Stimulated activated CD8-positive, alpha-beta memory T cell treated with anti-CD3 and anti-CD28 coated beads, Interleukin-4, amount 100 ng/mL, for 4 hours (primary cell): ENCODE measurements around the gene EFCAB8.

Source experiments
- DNase-seq, 2 donors: peaks; one replicate each; pipeline ENCODE4 v3.0.0-alpha.2; 2020; ENCODE audit warnings: low read depth in 2 of 2, low spot score in 1 of 2

Gene EFCAB8

GRCh38 chr20:32858701-32859372 lies at the start of gene EFCAB8:
Gene EFCAB8 (plus strand): TSS chr20:32858923. CDS start chr20:32863793, 4,870 bp downstream.
- DNase-seq: no peak

GRCh38 chr20:32809907-32810306 lies 48.8 kb upstream of the EFCAB8 start:
- DNase-seq: no peak

- no peak for DNase-seq
These were observed 47.8 kb upstream of the EFCAB8 start for GRCh38 chr20:32810941-32811340.

- no peak for DNase-seq
These were observed 46.8 kb upstream of the EFCAB8 start for GRCh38 chr20:32811886-32812285.

GRCh38 chr20:32819992-32820697 lies 38.6 kb upstream of the EFCAB8 start:
- DNase-seq: peak; percentile 53 to 61

GRCh38 chr20:32820698-32821377 lies 37.9 kb upstream of the EFCAB8 start:
- no peak for DNase-seq

- DNase-seq: no peak
These were observed 36.5 kb upstream of the EFCAB8 start for GRCh38 chr20:32822225-32822624.

GRCh38 chr20:32823078-32823477 lies 35.6 kb upstream of the EFCAB8 start:
- no peak for DNase-seq

GRCh38 chr20:32823737-32824588 lies 34.8 kb upstream of the EFCAB8 start:
- DNase-seq: no peak

GRCh38 chr20:32828029-32828680 lies 30.6 kb upstream of the EFCAB8 start:
- no peak for DNase-seq

- no peak for DNase-seq
These were observed 29.3 kb upstream of the EFCAB8 start for GRCh38 chr20:32829311-32830005.

GRCh38 chr20:32830437-32830836 lies 28.3 kb upstream of the EFCAB8 start:
- DNase-seq: no peak

- no peak for DNase-seq
These were observed 26.7 kb upstream of the EFCAB8 start for GRCh38 chr20:32831982-32832381.

- DNase-seq: no peak
These were observed 26.1 kb upstream of the EFCAB8 start for GRCh38 chr20:32832664-32833063.

GRCh38 chr20:32834972-32835371 lies 23.8 kb upstream of the EFCAB8 start:
- DNase-seq: no peak

- DNase-seq: no peak
These were observed 21.6 kb upstream of the EFCAB8 start for GRCh38 chr20:32837157-32837556.

- DNase-seq: no peak
These were observed 19.3 kb upstream of the EFCAB8 start for GRCh38 chr20:32839227-32839981.

- DNase-seq: no peak
These were observed 18.8 kb upstream of the EFCAB8 start for GRCh38 chr20:32839982-32840285.

- DNase-seq: no peak
These were observed 17.5 kb upstream of the EFCAB8 start for GRCh38 chr20:32841174-32841573.

- DNase-seq: no peak
These were observed 17.1 kb upstream of the EFCAB8 start for GRCh38 chr20:32841632-32842031.
